ENCODE data around the gene HLCS. TPM values are rescaled to one million over a fixed set of nuclear protein-coding genes. Genes with fewer than 3 reads are reported as not detected.
A peak's percentile ranks its signal among the peaks of the same experiment; 100 is the strongest.

HLCS gene
- polyA plus RNA-seq, 1 donor (not counting 4 experiments of a cell fraction or from before 2014, with no cell fraction given) = 11.5 TPM

DNA sequence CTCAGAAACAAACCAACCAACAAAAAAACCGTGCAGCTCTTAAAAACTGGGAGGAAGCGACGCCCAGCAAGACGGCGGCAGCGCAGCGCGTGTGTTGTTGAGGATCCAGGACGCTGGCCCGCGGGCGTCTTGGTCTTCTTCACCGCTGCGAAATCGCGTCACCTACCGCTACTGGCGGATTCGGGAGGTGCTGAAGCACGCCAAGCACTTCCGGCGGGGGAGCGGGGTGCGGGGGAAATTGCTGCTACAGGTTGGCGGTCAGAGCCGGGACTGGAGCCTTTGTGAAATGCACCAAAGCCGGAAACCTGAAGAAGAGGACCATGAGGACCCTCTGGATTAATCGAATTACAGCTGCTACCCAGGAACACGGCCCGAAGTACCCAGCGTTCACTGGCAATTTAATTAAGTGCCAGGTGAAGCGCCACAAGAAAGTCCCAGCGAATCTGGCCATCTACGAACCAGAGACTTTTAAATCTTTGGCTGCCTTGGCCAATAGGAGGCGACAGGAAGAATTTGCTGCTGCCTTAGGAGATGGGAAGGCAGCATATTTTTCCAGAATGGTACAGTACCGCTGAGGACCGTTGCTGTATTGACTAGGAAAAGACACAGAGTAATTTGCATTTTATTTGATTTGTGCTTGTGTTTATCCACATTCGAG is 28.2 kb upstream of the HLCS start:
- FAIRE-seq (no peak), DNase-seq (ENCODE audit: low read depth, low spot score) (no peak)
- no peak overlapping the region for H3K4me3 ChIP-seq (ENCODE audit: control insufficient read depth in 2 of 3, extremely low read depth in 1 of 3, insufficient read depth in 2 of 3, low read depth in 1 of 3, low read length in 3 of 3)
- no peak for TF ChIP-seq EZH2 (IDR thresholded peaks at IDR 0.05; ENCODE audit: low read length)
- TF ChIP-seq, protein P1, sequence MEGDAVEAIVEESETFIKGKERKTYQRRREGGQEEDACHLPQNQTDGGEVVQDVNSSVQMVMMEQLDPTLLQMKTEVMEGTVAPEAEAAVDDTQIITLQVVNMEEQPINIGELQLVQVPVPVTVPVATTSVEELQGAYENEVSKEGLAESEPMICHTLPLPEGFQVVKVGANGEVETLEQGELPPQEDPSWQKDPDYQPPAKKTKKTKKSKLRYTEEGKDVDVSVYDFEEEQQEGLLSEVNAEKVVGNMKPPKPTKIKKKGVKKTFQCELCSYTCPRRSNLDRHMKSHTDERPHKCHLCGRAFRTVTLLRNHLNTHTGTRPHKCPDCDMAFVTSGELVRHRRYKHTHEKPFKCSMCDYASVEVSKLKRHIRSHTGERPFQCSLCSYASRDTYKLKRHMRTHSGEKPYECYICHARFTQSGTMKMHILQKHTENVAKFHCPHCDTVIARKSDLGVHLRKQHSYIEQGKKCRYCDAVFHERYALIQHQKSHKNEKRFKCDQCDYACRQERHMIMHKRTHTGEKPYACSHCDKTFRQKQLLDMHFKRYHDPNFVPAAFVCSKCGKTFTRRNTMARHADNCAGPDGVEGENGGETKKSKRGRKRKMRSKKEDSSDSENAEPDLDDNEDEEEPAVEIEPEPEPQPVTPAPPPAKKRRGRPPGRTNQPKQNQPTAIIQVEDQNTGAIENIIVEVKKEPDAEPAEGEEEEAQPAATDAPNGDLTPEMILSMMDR (optimal IDR thresholded peaks at IDR 0.05 in 1 of 3, IDR thresholded peaks at IDR 0.05 in 1 of 3, conservative IDR thresholded peaks at IDR 0.05 in 1 of 3; ENCODE audit: extremely low read depth in 1 of 3, insufficient read depth in 2 of 3, low read length in 3 of 3) = no peak
- H3K27ac ChIP-seq (ENCODE audit: control insufficient read depth, insufficient read depth, low read length) = no peak overlapping the region
- H3K4me1 ChIP-seq (ENCODE audit: control insufficient read depth, extremely low read depth, insufficient read depth, low read length) = no peaks in the 10 kb centered on the region
- H3K9me1 ChIP-seq (ENCODE audit: control insufficient read depth, extremely low read depth, insufficient read depth, low read length) = no peaks in the 10 kb centered on the region
- H2AFZ ChIP-seq (ENCODE audit: control insufficient read depth, low read length) = no peak overlapping the region
- no peaks in the 10 kb centered on the region for H3K27me3 ChIP-seq (ENCODE audit: control insufficient read depth, extremely low read depth, insufficient read depth, low read length)
- dilution Hi-C loops (cut with MboI; ENCODE audit: extremely low pct_ligation_motif_present, low sequenced_read_pairs) = no loop called here
- H3K79me2 ChIP-seq (ENCODE audit: control insufficient read depth, insufficient read depth, low read length) = no peaks in the 10 kb centered on the region
- H3K9ac ChIP-seq (ENCODE audit: control insufficient read depth, extremely low read depth, insufficient read depth, low read length) = no peak overlapping the region
- H4K20me1 ChIP-seq (ENCODE audit: control insufficient read depth, extremely low read depth, insufficient read depth, low read length) = no peaks in the 10 kb centered on the region
- H3K9me3 ChIP-seq (ENCODE audit: control insufficient read depth, low read depth, low read length) = no peaks in the 10 kb centered on the region
- H3K4me2 ChIP-seq (ENCODE audit: control insufficient read depth, extremely low read depth, insufficient read depth, low read depth, low read length) = peak overlapping the region; percentile 3
- H3K36me3 ChIP-seq (ENCODE audit: control insufficient read depth in 2 of 2, extremely low read depth in 1 of 2, insufficient read depth in 2 of 2, low read length in 2 of 2) = no peaks in the 10 kb centered on the region

DNA sequence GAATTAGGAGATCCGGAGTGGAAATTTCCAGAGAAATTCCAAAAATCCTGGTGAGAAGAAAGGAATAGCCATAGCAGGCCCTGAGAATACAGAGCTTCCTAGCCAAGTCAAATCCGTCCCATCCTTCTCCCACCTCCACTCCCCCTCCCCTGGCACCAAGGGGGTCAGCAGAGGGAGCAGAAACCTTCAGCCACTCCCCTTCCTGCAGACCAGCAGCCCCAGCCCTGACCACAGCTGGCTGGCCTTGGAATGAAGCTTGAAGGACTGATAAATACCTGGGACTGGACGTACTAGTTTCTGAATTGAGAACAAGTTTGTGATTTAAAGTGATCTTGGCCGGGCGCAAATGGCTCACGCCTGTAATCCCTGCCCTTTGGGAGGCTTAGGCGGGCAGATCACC is 26.2 kb upstream of the HLCS start:
- no peak overlapping the region for H2AFZ ChIP-seq (ENCODE audit: control insufficient read depth, low read length)

More for the DNA sequence above, 26.2 kb upstream of the HLCS start:
- Histone ChIP-seq H3K36me3 (ENCODE audit: control insufficient read depth in 2 of 2, extremely low read depth in 1 of 2, insufficient read depth in 2 of 2, low read length in 2 of 2) (no peaks in the 10 kb centered on the region), H3K4me2 (ENCODE audit: control insufficient read depth, extremely low read depth, insufficient read depth, low read depth, low read length) (no peak overlapping the region), H3K9me3 (ENCODE audit: control insufficient read depth, low read depth, low read length) (no peaks in the 10 kb centered on the region), H3K27me3 (ENCODE audit: control insufficient read depth, extremely low read depth, insufficient read depth, low read length) (no peaks in the 10 kb centered on the region), H3K4me3 (ENCODE audit: control insufficient read depth in 2 of 3, extremely low read depth in 1 of 3, insufficient read depth in 2 of 3, low read depth in 1 of 3, low read length in 3 of 3) (no peak overlapping the region), H3K9me1 (ENCODE audit: control insufficient read depth, extremely low read depth, insufficient read depth, low read length) (no peaks in the 10 kb centered on the region), H3K4me1 (ENCODE audit: control insufficient read depth, extremely low read depth, insufficient read depth, low read length) (no peaks in the 10 kb centered on the region), H3K79me2 (ENCODE audit: control insufficient read depth, insufficient read depth, low read length) (no peaks in the 10 kb centered on the region), H3K9ac (ENCODE audit: control insufficient read depth, extremely low read depth, insufficient read depth, low read length) (no peak overlapping the region), H4K20me1 (ENCODE audit: control insufficient read depth, extremely low read depth, insufficient read depth, low read length) (no peaks in the 10 kb centered on the region), H3K27ac (ENCODE audit: control insufficient read depth, insufficient read depth, low read length) (no peak overlapping the region)
- no peak for DNase-seq (ENCODE audit: low read depth, low spot score)
- dilution Hi-C loops (cut with MboI; ENCODE audit: extremely low pct_ligation_motif_present, low sequenced_read_pairs) = no loop called here
- FAIRE-seq = no peak
- TF ChIP-seq, protein P1 (optimal IDR thresholded peaks at IDR 0.05 in 1 of 3, IDR thresholded peaks at IDR 0.05 in 1 of 3, conservative IDR thresholded peaks at IDR 0.05 in 1 of 3; ENCODE audit: extremely low read depth in 1 of 3, insufficient read depth in 2 of 3, low read length in 3 of 3) = no peak
- no peak for TF ChIP-seq EZH2 (IDR thresholded peaks at IDR 0.05; ENCODE audit: low read length)
